ENCODE data around the gene CUEDC1. TPM values are rescaled to one million over a fixed set of nuclear protein-coding genes. Genes with fewer than 3 reads are reported as not detected.
"Not testable (repeated sequence)": the region's sequence is repeated elsewhere in the genome, so short reads cannot be mapped to it uniquely, and the experiment has no call there.

Gene CUEDC1
- total and polyA plus RNA-seq, 9 donors, result 6.7 to 30.2 (median 21.5) TPM

- Histone ChIP-seq H3K4me3 (no peak overlapping the region), H3K27me3 (no peaks in the 10 kb centered on the region), H3K27ac (no peak overlapping the region), H3K9me3 (no peaks in the 10 kb centered on the region), H3K36me3 (no peaks in the 10 kb centered on the region), H3K4me1 (ENCODE audit: insufficient read depth) (peaks cover 10% of the 10 kb centered on the region)
- TF ChIP-seq CTCF (IDR thresholded peaks at IDR 0.05) (no peak), POLR2A (IDR thresholded peaks at IDR 0.05) (no peak), EP300 (IDR thresholded peaks at IDR 0.05) (no peak)
- 74 to 80% (median 75%) methylated on average over 4 of the region's 4 CpGs for WGBS, 3 donors
- intact Hi-C loops (cut with DNase I), result no loop called here
- DNase-seq, result no peak
Measured at GRCh38 chr17:57924677-57925076, 30.5 kb downstream of the CUEDC1 start.

- no peak for TF ChIP-seq CTCF (IDR thresholded peaks at IDR 0.05)
- TF ChIP-seq EP300 (IDR thresholded peaks at IDR 0.05), result no peak
- TF ChIP-seq POLR2A (IDR thresholded peaks at IDR 0.05), result no peak
- intact Hi-C loops (cut with DNase I), result no loop called here
- Histone ChIP-seq H3K4me3 (no peak overlapping the region), H3K9me3 (no peaks in the 10 kb centered on the region), H3K27me3 (no peaks in the 10 kb centered on the region), H3K4me1 (ENCODE audit: insufficient read depth) (peaks cover 10% of the 10 kb centered on the region), H3K27ac (no peak overlapping the region), H3K36me3 (no peaks in the 10 kb centered on the region)
- DNase-seq, result no peak
- WGBS, 3 donors, result 78 to 96% (median 92%) methylated on average over 5 of the region's 5 CpGs
Measured at GRCh38 chr17:57923182-57923872, 31.9 kb downstream of the CUEDC1 start.

- intact Hi-C loops (cut with DNase I); H3K9me3 ChIP-seq; H3K36me3 ChIP-seq; H3K27me3 ChIP-seq; H3K27ac ChIP-seq; H3K4me3 ChIP-seq; DNase-seq: not testable (repeated sequence)
- WGBS, 3 donors, result 95 to 99% (median 97%) methylated on average over 4 of the region's 4 CpGs
- peaks cover 10% of the 10 kb centered on the region for H3K4me1 ChIP-seq (ENCODE audit: insufficient read depth)
Measured at GRCh38 chr17:57922745-57923144, 32.5 kb downstream of the CUEDC1 start.

GRCh38 chr17:57920916-57921703 is 34.1 kb downstream of the CUEDC1 start:
- intact Hi-C loops (cut with DNase I), result no loop called here

More at GRCh38 chr17:57920916-57921703, 34.1 kb downstream of the CUEDC1 start:
- TF ChIP-seq CTCF (IDR thresholded peaks at IDR 0.05) (no peak), POLR2A (IDR thresholded peaks at IDR 0.05) (no peak), EP300 (IDR thresholded peaks at IDR 0.05) (no peak)
- H3K4me3 ChIP-seq, result no peak overlapping the region
- DNase-seq, result peak in 3 of 5 donors; percentile 39 to 46 (median 44)
- no peaks in the 10 kb centered on the region for H3K27me3 ChIP-seq
- WGBS, 3 donors, result 6 to 8% (median 7%) methylated on average over 13 of the region's 13 CpGs
- no peaks in the 10 kb centered on the region for H3K36me3 ChIP-seq
- no peaks in the 10 kb centered on the region for H3K9me3 ChIP-seq
- peaks cover 11% of the 10 kb centered on the region for H3K4me1 ChIP-seq (ENCODE audit: insufficient read depth)
- H3K27ac ChIP-seq, result peak overlapping the region in 1 of 2 donors; percentile 57

Data from ovary (tissue), 9 donors.